Heart left ventricle (tissue), 16 donors: ENCODE results near the gene OASL. TPM values are rescaled to one million over a fixed set of nuclear protein-coding genes. Genes with fewer than 3 reads are reported as not detected.

Source experiments
- ATAC-seq, 4 donors: fragments of 200-7000 bp; cut with Tn5 transposase; one replicate each; pipeline ENCODE4 v1.9.1; 2020 to 2022; ENCODE audit warnings: moderate library complexity in 4 of 4, mild to moderate bottlenecking in 3 of 4, moderate number of reproducible peaks in 1 of 4
- DNase-seq, 5 donors: peaks; one replicate each; pipeline ENCODE4 v3.0.0-alpha.2; 2020
- H3K27ac ChIP-seq, 12 donors: fragments of 200-600 bp; sonication (generic) in 4 of 12; one replicate each; pipeline versions ENCODE4 v1.5.0 to v1.8.0; 2016 to 2022; ENCODE audit warnings: mild to moderate bottlenecking in 2 of 12
- H3K27me3 ChIP-seq, 9 donors: fragments of 200-600 bp; sonication (generic) in 2 of 9; one replicate each; pipeline versions ENCODE4 v1.5.1 to v1.8.0; 2016 to 2022; ENCODE audit warnings: mild to moderate bottlenecking in 3 of 9
- H3K36me3 ChIP-seq, 9 donors: fragments of 200-600 bp; sonication (generic) in 2 of 9; one replicate each; pipeline versions ENCODE4 v1.5.0 to v1.8.0; 2018 to 2022; ENCODE audit warnings: mild to moderate bottlenecking in 2 of 9
- H3K4me1 ChIP-seq, 12 donors: fragments of 200-600 bp; sonication (generic) in 4 of 12; one replicate each; pipeline versions ENCODE4 v1.5.0 to v1.8.0; 2016 to 2022; ENCODE audit warnings: mild to moderate bottlenecking in 3 of 12
- H3K4me3 ChIP-seq, 12 donors: fragments of 200-600 bp; sonication (generic) in 4 of 12; one replicate each; pipeline versions ENCODE4 v1.5.0 to v1.8.0; 2017 to 2022; ENCODE audit warnings: mild to moderate bottlenecking in 9 of 12, moderate library complexity in 4 of 12
- H3K9me3 ChIP-seq, 12 donors: fragments of 200-600 bp; sonication (generic) in 4 of 12; one replicate each; pipeline versions ENCODE4 v1.5.0 to v1.8.0; 2016 to 2022; ENCODE audit warnings: mild to moderate bottlenecking in 1 of 12
- POLR2A ChIP-seq, 2 donors: fragments of 450-650 bp; IDR thresholded peaks; one replicate each; pipeline ENCODE4 v1.6.1; 2017; ENCODE audit warnings: antibody characterized with exemption in 2 of 2, mild to moderate bottlenecking in 2 of 2, moderate library complexity in 2 of 2
- WGBS, 4 donors: extraction: QIAGEN DNeasy Blood & Tissue Kit in 2 of 4; methylation state at CpG; one replicate each; pipeline versions ENCODE4 v1.1.5 to v1.1.7; 2013 to 2018; 5-methylcytosine and 5-hydroxymethylcytosine counted together
- intact Hi-C, 10 donors: fragments of 100-400 bp; cut with DNase I; formaldehyde crosslinking; loops; one replicate each; pipeline versions ENCODE4 v1.11.1 to v1.14.2; 2022
- polyA plus RNA-seq, 2 donors: library from polyadenylated mRNA; stranded (reverse); fragments of 200-250 nt; gene quantifications; one replicate each; pipeline ENCODE4 v1.2.3, GENCODE V29; 2013
- total RNA-seq, 9 donors: library from RNA; depleted of rRNA in 2 of 9; stranded (reverse); fragments of >200 nt in 2 of 9; fragmentation: NEBNext Ultra II Directional in 3 of 9; extraction: Animal tissue kit (Norgen Biotek cat#: 25700) in 3 of 9; gene quantifications; one replicate each; pipeline versions ENCODE4 v1.1.0 to v1.2.4, GENCODE V29; 2016 to 2023
- TF ChIP-seq, protein P1 (sequence below), 12 donors: fragments of 200-600 bp; sonication (generic) in 4 of 12; IDR thresholded peaks; one replicate each; pipeline versions ENCODE4 v1.5.0 to v1.8.0; 2018 to 2022; ENCODE audit warnings: antibody characterized with exemption in 12 of 12, mild to moderate bottlenecking in 5 of 12
- donor health status: ischemic (EF 13 %, LVEDD 7.1; RV severe dilation, severe dysfunction).
- donor health status: healthy with polysubstance abuse.
- donor health status: DM: no; HTN: yes; CAD: no.
- donor health status: DM: no; HTN: no; CAD: no.
- donor health status: ischemic (EF 25% LVEDD 6.9; RV normal size, moderate dysfunction).
- donor health status: ischemic (EF 25% LVEDD 5.7; RV mildly dilated, moderate dysfunction).
- donor health status: healthy.
- donor health status: DM: yes; HTN: yes; CAD: no.
- donor health status: ischemic (EF 35%, LVEDD 5.7; RV mildly dilated, moderate dysfunction).
- donor health status: nonischemic (EF 11% LVEDD 7.7; RV severe dilation, severe dysfunction).
- donor health status: DM: yes; HTN: yes; CAD: no.
- donor health status: PGD.
- donor health status: ischemic (EF 29% LVEDD 5.4; RV normal size, mild dysfunction).
- donor health status: nonischemic (EF 23%, LVEDD 6.1; RV moderate dilation, normal function).

The OASL gene
- total and polyA plus RNA-seq, 11 donors: 0.32 to 5.0 (median 0.53) TPM; not detected in 1

GRCh38 chr12:121026274-121027045, 12.6 kb downstream of the OASL start:
- 74 to 85% (median 80%) methylated on average over 10 of the region's 10 CpGs for WGBS, 4 donors
- no peaks in the 10 kb centered on the region for H3K27me3 ChIP-seq
- no peak for DNase-seq
- H3K36me3 ChIP-seq: peaks cover 0 to 48% (median 0%) of the 10 kb centered on the region in 9 donors
- no peak overlapping the region for H3K4me3 ChIP-seq
- intact Hi-C loops: no loop called here
- ATAC-seq: no peak
- no peaks in the 10 kb centered on the region for H3K4me1 ChIP-seq
- no peak overlapping the region for H3K27ac ChIP-seq
- TF ChIP-seq, protein P1, sequence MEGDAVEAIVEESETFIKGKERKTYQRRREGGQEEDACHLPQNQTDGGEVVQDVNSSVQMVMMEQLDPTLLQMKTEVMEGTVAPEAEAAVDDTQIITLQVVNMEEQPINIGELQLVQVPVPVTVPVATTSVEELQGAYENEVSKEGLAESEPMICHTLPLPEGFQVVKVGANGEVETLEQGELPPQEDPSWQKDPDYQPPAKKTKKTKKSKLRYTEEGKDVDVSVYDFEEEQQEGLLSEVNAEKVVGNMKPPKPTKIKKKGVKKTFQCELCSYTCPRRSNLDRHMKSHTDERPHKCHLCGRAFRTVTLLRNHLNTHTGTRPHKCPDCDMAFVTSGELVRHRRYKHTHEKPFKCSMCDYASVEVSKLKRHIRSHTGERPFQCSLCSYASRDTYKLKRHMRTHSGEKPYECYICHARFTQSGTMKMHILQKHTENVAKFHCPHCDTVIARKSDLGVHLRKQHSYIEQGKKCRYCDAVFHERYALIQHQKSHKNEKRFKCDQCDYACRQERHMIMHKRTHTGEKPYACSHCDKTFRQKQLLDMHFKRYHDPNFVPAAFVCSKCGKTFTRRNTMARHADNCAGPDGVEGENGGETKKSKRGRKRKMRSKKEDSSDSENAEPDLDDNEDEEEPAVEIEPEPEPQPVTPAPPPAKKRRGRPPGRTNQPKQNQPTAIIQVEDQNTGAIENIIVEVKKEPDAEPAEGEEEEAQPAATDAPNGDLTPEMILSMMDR (IDR thresholded peaks at IDR 0.05): no peak
- no peak for TF ChIP-seq POLR2A (IDR thresholded peaks at IDR 0.05)
- H3K9me3 ChIP-seq: no peaks in the 10 kb centered on the region

- H3K4me1 ChIP-seq: no peaks in the 10 kb centered on the region
- no peak for ATAC-seq
- 90 to 94% (median 92%) methylated on average over 11 of the region's 11 CpGs for WGBS, 4 donors
- DNase-seq: no peak
- no peak overlapping the region for H3K4me3 ChIP-seq
- no peak overlapping the region for H3K27ac ChIP-seq
- intact Hi-C loops: no loop called here
- H3K9me3 ChIP-seq: no peaks in the 10 kb centered on the region
- TF ChIP-seq, protein P1 (IDR thresholded peaks at IDR 0.05): no peak
- no peak for TF ChIP-seq POLR2A (IDR thresholded peaks at IDR 0.05)
- no peaks in the 10 kb centered on the region for H3K27me3 ChIP-seq
- peaks cover 0 to 53% (median 0%) of the 10 kb centered on the region in 9 donors for H3K36me3 ChIP-seq
These were observed 13.4 kb downstream of the OASL start for GRCh38 chr12:121025442-121026226.

DNA sequence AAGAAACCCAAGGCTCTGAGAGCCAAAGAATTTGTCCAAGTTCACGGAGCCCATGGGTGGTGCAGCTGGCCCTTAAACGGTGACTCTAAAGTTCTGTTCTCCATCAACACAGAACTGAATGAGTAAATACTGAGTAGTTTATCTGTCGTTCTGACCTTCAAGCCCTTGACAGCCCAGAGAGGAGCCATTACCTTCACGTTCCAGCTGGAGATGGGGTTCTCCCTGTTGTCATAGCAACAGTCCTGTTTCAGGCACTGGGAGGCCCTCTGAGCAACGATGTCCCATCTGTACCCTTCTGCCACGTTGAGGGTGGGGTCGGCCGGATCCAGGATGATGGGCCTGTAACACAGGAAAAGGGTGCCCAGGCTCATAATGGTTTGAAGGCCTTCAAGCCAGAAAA, 15.2 kb downstream of the OASL start:
- Histone ChIP-seq H3K4me1 (no peaks in the 10 kb centered on the region), H3K36me3 (peaks cover 0 to 60% (median 0%) of the 10 kb centered on the region in 9 donors), H3K27me3 (no peaks in the 10 kb centered on the region), H3K27ac (no peak overlapping the region), H3K9me3 (no peaks in the 10 kb centered on the region), H3K4me3 (no peak overlapping the region)
- 52 to 74% (median 65%) methylated on average over 7 to 8 of the region's 8 CpGs for WGBS, 4 donors
- intact Hi-C loops: no loop called here
- no peak for ATAC-seq
- TF ChIP-seq POLR2A (IDR thresholded peaks at IDR 0.05): no peak
- TF ChIP-seq, protein P1 (IDR thresholded peaks at IDR 0.05): no peak
- no peak for DNase-seq

GRCh38 chr12:121022713-121023112, 16.3 kb downstream of the OASL start:
- Histone ChIP-seq H3K27me3 (no peaks in the 10 kb centered on the region), H3K9me3 (no peaks in the 10 kb centered on the region), H3K36me3 (peaks cover 0 to 54% (median 0%) of the 10 kb centered on the region in 9 donors), H3K27ac (no peak overlapping the region), H3K4me3 (no peak overlapping the region), H3K4me1 (no peaks in the 10 kb centered on the region)
- intact Hi-C loops: no loop called here
- no peak for DNase-seq
- no peak for ATAC-seq
- TF ChIP-seq, protein P1 (IDR thresholded peaks at IDR 0.05): no peak
- TF ChIP-seq POLR2A (IDR thresholded peaks at IDR 0.05): no peak
- WGBS, 4 donors: 64 to 75% (median 67%) methylated on average over 2 of the region's 2 CpGs
